NB4 (cell line): ENCODE results near the gene SELENOM.

Experiments used
- CTCF ChIP-seq: IDR thresholded peaks from one replicate; pipeline ENCODE4 v1.5.1; 2012; ENCODE audit warnings: low read depth, low read length
- MAX ChIP-seq: IDR thresholded peaks from 2 replicates; pipeline ENCODE4 v1.6.1; 2011; ENCODE audit warnings: low read depth, low read length
- POLR2A ChIP-seq: IDR thresholded peaks from 2 replicates; pipeline ENCODE4 v1.6.1; 2011; ENCODE audit warnings: mild to moderate bottlenecking; ENCODE audit not compliant: insufficient read length; ENCODE audit errors: extremely low read depth

GRCh38 chr22:31122532-31123291 lies 15.3 kb upstream of the SELENOM start, which contains the start of gene INPP5J:
- TF ChIP-seq CTCF (no peak), POLR2A (no peak), MAX (no peak)
